Measurements from ENCODE around the gene PCSK5.
"Not testable (repeated sequence)": the region's sequence is repeated elsewhere in the genome, so short reads cannot be mapped to it uniquely, and the experiment has no call there.

The PCSK5 gene

GRCh38 chr9:76359365-76359764 is 468.9 kb downstream of the PCSK5 start:
- DNase-seq (ENCODE audit: low spot score): no peak

DNA sequence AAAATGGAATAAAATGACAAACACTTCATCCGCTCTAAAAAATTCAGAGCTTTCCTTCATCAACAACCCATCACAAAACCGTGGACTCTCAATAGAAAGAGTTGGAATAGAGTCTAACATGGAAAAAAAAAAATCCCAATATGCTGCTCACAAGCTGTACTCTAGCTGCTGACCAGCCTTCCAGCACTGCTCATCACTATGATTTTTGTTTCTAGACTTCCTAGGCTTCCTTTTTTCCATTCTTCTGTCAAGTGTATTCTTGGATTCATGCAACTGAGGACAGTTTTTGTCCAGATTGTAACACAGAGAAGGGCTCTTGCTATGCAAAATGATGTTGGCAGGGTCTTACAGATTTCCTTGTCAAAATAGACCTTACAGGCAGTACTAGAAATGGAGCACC is 469.3 kb downstream of the PCSK5 start:
- DNase-seq (ENCODE audit: low spot score): no peak

GRCh38 chr9:76362332-76363031 is 472.0 kb downstream of the PCSK5 start:
- not testable (repeated sequence) for DNase-seq (ENCODE audit: low spot score)

DNA sequence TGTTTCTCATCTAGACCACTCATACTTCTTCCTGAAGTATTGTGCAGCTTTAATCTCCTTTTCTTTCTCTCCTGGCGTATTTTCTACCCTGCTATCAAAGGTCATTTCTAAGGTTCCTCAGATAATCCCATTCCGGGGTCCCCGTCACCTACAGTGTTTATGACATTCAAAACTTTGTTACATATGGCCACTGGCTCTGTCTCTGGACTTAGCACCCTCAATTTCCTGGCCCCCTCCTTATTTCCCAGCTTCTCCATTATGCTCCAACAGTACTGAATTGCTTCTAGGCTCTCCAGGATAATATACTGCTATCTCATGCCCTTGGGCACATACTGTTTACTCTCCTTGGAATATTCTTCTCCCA is 472.5 kb downstream of the PCSK5 start:
- DNase-seq (ENCODE audit: low spot score): no peak

GRCh38 chr9:76365028-76365427 is 474.6 kb downstream of the PCSK5 start:
- DNase-seq (ENCODE audit: low spot score): peak; percentile 55

DNA sequence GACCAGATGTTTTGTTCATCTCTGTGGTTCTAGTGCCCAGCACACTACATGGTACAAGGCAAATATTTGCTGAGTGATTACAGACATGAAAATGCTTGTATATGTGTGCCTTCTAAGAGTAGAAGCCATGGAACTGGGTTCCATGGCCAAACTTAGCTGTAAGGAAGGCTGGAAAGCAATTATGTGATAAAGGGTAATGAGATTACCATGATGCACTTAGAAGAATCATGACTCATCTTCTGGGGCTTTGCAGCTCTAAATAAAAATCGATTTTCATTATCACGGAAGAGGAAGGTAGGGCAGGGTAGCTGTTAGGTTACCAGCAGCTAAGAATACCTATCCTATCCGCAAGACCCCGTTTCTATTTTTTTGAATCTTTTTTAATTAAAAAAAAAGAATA is 475.8 kb downstream of the PCSK5 start:
- DNase-seq (ENCODE audit: low spot score): no peak

DNA sequence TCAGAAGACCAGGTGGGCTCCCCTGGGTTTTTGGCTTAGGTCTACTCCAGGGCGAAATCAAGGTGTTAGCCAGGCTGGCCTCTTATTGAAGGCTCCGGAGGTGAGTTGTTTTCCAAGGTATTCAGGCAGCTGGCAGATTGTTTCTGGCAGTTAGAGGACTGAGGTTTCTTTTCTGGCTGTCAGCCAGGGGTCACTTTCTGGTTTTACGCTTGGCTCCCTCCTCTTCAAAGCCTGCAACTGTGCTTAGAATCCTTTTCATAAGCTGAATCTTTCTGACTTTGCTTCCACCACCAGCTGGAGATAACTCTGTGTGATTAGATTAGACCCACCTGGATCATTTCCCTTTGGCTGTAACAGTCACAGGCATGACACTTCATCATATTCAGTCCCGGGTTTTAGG is 479.1 kb downstream of the PCSK5 start:
- no peak for DNase-seq (ENCODE audit: low spot score)

DNA sequence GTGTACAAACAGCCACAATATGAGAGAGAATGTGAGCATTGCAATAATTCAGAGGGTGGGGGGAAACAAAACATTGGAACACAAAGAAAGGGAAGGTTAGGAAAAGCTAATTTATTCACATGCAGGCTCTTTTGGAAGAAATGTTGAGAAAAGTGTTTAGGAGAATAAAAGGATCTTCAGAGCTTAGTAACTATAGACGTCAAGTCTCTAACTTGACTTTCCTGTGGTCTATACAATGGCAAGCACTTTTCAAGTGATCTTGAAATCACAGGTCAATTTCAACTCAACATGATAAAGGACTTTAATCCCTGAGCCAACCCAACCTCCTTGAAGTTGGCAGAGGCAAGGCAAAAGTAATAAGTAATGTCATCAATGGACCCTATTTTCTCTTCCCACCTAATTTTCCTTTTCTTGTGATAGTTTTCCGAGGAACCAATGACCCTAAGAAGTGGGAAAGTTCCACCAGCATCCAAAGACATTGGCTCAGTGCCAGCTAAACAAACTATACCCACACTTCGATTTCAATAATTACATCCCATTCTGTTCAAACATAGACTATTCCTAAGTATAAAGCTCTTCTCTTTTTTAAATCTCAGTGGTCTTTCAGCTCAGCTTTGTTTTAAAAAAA is 480.0 kb downstream of the PCSK5 start:
- DNase-seq (ENCODE audit: low spot score): no peak

DNA sequence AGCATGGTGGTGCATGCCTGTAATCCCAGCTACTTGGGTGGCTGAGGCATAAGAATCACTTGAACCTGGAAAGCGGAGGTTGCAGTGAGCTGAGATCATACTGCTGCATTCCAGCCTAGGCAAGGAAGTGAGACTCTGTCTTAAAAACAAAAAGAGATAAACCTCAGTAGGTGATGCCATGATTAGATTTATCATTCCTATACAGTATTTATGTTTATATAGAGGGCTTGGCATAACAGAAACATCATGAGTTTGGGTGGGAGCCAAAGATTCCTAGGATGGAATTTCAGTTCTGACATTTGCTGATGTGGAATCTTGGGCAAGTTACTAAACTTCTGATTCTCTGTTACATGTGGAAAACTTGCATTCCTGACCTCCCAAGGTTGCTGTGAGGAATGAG is 481.4 kb downstream of the PCSK5 start:
- DNase-seq (ENCODE audit: low spot score): no peak

- no peak for DNase-seq (ENCODE audit: low spot score)
Observed at GRCh38 chr9:76372336-76372735, 481.9 kb downstream of the PCSK5 start.

DNA sequence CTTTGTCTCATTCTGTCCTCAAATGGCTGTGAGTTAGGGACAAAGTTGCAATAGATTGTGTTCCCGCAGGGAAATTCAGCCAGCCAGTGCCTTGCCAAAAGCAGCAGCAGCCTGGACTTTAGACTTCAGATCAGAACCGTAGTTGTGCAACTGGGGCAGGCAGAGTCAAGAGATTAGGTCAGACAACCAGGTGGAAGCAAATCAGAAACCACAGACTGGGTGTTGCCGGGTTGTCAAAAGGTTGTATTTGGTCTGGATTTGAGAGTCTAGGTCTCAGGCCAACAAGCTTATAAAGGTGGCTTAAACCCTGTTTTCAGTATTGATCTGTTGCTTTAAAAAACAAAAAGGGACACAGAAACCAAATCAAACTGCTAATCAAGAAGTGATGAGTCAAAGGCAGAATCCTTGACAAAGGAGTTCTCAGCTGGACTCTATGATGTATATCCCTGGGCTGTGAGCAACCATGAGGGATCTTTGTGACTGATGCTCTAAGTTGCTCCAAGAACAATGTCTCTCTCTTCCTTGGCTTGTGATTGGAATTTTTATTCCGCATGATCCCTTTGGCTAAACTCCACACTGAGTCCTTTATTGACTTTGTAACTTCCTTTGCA is 482.8 kb downstream of the PCSK5 start:
- peak; percentile 57 for DNase-seq (ENCODE audit: low spot score)

DNA sequence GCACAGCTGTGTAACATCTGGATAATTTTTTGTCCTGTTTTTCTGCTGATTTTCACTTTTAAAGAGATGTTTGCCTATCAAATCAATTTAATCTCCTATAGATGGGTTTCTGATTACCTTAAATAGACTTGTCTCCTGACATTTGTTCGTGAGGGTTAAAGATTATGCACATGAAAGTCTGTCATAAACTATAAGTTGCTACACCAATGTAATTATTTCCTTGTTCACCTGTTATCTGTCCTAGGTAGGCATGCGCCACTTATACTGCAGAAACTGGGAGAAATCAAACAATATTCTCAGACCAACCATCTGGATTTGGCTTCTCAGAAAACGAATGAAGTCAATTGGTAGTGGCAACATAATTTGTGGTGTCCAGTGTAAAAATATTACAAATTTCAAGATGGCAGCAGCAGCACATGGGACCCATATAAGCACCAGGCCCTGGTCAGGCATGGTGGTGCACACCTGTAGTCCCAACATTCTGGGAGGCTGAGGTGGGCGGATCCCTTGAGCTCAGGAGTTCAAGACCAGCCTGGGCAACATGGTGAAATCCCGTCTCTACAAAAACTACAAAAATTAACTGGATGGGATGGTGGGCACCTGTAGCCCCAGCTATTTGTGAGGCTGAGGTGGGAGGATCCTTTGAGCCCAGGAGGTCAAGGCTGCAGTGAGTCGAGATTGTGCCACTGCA is 483.5 kb downstream of the PCSK5 start:
- DNase-seq (ENCODE audit: low spot score): no peak

DNA sequence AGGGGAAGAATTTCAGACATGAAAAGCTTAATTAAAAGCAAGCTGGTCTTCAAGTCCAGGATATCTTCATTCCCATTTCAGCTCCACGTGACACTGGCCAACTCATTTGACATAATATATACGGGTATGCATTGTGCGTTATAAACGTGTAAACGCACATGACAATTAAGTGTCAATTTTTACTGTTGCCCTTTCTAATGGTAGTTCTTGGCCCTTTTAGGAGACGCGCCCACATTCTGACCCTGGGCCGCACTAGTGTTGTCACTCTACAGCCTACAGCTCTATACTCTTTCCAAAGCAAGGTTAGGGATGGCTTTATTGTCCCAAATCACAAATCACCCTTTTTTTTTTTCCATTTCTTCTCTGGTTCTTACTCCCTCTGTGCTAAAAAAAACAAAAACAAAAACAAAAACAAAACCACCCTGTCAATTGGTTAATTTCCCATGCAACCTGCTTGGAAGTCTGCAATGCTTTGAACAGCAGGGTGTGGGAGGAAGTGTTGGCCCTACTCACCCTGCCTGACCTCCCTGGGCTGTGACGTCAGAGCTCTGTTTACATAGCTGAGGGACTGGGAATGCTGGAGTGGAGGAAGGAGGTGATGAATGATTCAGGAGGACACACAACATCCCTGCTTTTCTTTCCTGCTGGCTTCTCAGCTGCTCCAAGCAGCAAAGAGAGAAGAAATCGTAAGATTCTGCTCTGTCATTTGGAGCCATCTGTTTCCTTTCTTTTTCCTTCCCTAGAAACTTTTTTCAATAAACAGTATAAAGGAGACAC is 484.5 kb downstream of the PCSK5 start:
- DNase-seq (ENCODE audit: low spot score): peak; percentile 92

GRCh38 chr9:76377791-76378190 is 487.3 kb downstream of the PCSK5 start:
- DNase-seq (ENCODE audit: low spot score): no peak

DNA sequence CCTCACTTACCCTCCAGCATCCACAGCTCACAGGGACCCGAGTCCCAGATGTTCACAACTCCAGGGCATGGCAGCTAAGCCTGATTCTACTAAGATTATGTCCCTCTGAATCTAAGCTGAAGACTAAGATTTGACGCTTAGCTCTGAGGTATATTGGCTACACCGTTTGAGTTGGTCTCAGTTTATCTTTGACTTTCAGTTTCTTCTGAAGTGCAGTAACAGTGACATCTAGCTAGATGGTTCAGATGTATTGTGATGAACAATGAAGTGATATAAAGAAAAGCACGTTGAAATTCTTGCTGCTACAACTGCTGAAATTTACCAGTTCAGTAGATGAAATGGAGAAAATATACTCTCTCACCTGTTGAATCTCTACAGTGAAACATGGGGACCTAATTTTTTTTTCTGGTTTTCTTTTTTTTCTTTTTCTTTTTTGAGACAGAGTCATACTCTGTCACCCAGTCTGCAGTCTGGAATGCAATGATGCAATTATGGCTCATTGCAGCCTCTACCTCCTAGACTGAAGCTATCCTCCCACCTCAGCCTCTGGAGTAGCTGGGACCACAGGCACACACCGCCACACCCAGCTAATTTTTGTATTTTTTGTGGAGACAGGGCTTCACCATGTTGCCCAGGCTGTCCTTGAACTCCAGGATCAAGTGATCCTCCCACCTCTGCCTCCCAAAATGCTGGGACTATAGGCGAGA is 488.0 kb downstream of the PCSK5 start:
- DNase-seq (ENCODE audit: low spot score): no peak

DNA sequence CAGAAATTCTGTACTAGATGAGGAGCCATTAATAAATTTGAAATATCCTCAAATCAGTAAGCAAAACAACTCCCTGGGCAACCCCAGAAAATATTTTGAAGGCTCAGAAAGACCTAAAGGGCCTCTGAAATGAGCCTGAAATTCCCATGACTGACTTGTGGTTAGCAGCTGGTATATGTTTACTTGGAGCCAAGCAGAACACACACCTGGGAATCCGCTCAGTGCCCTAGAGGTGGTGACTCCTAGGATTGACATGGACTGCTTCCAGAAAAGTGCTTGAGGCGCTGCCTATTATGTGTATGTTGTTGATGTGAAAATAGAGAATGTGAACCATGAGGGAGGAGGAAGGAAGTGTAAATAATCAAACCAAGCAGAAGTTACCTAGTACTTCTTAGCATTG is 489.0 kb downstream of the PCSK5 start:
- no peak for DNase-seq (ENCODE audit: low spot score)

DNA sequence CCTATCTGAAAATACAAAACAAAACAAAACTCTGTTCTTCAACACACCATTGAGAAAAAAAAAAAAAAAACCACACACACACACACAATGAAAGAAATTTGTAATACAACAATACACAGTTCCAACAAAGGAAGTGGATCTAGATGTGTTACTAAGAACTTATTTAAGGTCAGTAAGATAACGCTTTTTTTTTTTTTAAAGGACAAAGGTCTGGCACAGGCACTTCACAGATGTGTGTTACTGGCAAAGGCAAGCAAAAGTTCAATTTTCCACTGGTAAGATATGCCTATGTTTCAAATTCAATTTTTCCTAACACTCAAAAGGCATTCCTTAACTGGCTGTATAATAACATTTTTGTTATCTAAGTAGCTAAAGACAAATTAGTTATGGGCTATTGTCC is 500.2 kb downstream of the PCSK5 start:
- no peak for DNase-seq (ENCODE audit: low spot score)

- peak; percentile 96 for DNase-seq (ENCODE audit: low spot score)
Observed at GRCh38 chr9:76394195-76394959, 503.9 kb downstream of the PCSK5 start, which contains the start of gene RFK. RFK (minus strand) TSS chr9:76394426; CDS start chr9:76394171, 255 bp downstream.

DNA sequence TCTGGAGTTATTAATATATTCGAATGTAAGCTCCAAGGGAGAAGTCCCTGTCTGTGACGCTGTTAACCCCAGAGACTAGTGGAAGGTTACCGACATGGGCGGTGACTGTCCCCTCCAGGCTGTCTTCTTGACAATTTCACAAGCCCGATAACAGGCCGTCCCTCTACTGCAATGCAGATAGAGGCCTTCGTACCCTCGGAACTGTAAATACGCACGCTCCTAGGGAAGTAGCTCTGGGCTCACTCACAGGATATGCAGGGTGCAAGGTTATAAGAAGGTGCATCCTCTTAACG is 504.4 kb downstream of the PCSK5 start:
- DNase-seq (ENCODE audit: low spot score): peak; percentile 47

DNA sequence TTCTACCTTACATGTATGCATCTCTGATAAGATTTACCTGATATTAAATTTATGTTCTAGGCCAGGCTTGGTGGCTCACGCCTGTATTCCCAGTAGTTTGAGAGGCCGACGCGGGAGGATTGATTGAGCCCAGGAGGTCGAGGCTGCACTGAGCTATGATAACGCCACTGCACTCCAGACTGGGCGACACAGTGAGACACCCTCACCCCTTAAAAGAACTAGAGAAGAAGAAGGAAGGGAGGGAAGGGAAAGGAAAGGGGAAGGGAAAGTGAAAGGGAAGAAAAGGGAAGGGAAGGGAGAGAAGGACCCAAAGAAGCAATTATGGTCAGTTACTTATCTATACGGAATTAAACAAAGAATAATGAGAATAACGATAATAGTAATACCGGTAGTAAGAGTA is 504.9 kb downstream of the PCSK5 start:
- no peak for DNase-seq (ENCODE audit: low spot score)

DNA sequence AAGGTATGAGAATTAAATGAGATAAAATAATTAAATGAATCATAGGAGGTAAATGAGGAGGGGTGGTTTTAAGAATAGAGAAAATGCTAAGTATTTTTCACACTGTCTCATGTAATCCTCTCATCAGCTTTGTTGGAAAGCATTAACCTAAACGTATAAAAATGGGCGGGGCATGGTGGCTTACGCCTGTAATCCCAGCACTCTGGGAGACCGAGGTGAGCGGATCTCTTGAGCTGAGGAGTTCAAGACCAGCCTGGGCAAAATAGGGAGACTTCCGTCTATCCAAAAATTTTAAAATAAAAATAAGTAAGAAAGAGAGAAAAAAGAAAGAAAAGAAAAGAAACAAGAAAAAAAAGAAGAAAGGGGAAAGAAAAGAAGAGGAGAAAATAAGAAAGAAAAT is 505.7 kb downstream of the PCSK5 start:
- DNase-seq (ENCODE audit: low spot score): no peak

Measured in AG08395 (cell line).